ENCODE measurements around the gene RHEX.

The RHEX gene

GRCh38 chr1:206144605-206145004 lies 91.6 kb downstream of the RHEX start:
- Histone ChIP-seq H3K9ac (ENCODE audit: low read depth, low read length) (no peak overlapping the region), H3K4me1 (ENCODE audit: insufficient read depth, low read length) (no peaks in the 10 kb centered on the region), H3K36me3 (ENCODE audit: insufficient read depth, low read length) (no peaks in the 10 kb centered on the region), H3K9me3 (ENCODE audit: control insufficient read depth, insufficient read depth, low read length) (no peaks in the 10 kb centered on the region; the same call in 1 of the 2 replicates)

- Histone ChIP-seq H3K36me3 (ENCODE audit: insufficient read depth, low read length) (no peaks in the 10 kb centered on the region), H3K9ac (ENCODE audit: low read depth, low read length) (no peak overlapping the region), H3K4me1 (ENCODE audit: insufficient read depth, low read length) (no peaks in the 10 kb centered on the region), H3K9me3 (ENCODE audit: control insufficient read depth, insufficient read depth, low read length) (no peaks in the 10 kb centered on the region)
Measured at GRCh38 chr1:206145771-206146290, 92.9 kb downstream of the RHEX start.

Measured in ES-I3 (cell line).